HG03139 (cell line): ENCODE data around the gene LYPD6.
"Not testable (repeated sequence)": the region's sequence is repeated elsewhere in the genome, so short reads cannot be mapped to it uniquely, and the experiment has no call there.

Experiments
- ATAC-seq: cut with Tn5 transposase; IDR thresholded peaks from one replicate; pipeline ENCODE4 v1.9.1; 2021; ENCODE audit not compliant: unreplicated experiment

LYPD6 gene

DNA sequence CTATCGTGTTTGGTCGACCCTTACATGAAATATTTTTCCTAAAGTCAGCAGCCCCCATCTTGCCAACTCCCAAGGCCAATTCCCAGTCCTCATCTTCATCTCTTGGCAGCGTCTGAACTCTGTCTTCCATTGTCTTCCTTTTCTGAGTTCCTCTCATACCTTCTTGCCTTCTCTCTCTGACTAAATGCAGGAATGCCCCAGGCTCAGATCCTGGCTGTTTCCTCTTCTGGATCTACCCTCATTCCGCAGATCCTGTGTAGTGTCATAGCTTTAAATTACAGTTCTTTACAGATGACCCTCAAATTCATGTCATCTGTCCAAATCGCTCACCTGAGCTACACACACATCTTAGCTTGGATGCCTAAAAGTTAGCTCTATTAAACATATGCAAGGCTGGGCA lies 162.5 kb downstream of the LYPD6 start:
- ATAC-seq: no peak

DNA sequence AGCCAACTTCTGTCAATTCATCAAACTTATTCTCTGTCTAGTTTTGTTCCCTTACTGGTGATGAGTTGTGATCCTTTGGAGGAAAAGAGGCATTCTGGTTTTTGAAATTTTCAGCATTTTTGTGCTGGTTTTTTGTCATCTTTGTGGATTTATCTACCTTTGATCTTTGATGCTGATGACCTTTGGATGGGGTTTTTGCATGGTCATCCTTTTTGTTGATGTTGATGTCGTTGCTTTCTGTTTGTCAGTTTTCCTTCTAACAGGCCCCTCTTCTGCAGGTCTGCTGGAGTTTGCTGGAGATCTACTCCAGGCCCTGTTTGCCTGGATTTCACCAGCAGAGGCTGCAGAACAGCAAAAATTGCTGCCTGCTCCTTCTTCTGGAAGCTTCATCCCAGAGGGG lies 168.8 kb downstream of the LYPD6 start:
- not testable (repeated sequence) for ATAC-seq

DNA sequence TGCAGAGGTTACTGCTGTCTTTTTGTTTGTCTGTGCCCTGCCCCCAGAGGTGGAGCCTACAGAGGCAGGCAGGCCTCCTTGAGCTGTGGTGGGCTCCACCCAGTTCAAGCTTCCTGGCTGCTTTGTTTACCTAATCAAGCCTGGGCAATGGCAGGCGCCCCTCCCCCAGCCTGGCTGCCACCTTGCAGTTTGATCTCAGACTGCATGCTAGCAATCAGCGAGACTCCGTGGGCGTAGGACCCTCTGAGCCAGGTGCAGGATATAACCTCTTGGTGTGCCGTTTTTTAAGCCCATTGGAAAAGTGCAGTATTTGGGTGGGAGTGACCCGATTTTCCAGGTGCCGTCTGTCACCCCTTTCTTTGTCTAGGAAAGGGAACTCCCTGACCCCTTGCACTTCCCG lies 176.4 kb downstream of the LYPD6 start:
- not testable (repeated sequence) for ATAC-seq

DNA sequence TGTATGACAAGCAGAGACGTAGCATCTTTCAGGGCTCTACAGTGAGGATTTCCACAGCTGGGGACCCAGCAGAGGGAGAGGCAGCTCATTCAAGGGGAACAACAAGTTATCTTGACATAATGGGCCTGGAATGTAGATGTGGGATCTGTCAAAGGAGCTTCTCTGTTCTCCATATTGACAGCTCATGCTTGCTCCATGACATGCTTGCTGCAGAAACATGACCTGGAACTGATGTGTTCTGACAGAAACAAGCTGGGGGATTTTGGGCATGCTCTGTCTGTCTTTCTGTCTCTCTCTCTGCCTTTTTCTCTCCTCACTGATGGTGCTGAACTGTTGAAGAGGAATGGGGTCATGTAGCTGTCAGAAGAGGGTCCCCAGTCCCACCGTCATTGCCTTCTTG lies 177.6 kb downstream of the LYPD6 start:
- ATAC-seq: no peak

DNA sequence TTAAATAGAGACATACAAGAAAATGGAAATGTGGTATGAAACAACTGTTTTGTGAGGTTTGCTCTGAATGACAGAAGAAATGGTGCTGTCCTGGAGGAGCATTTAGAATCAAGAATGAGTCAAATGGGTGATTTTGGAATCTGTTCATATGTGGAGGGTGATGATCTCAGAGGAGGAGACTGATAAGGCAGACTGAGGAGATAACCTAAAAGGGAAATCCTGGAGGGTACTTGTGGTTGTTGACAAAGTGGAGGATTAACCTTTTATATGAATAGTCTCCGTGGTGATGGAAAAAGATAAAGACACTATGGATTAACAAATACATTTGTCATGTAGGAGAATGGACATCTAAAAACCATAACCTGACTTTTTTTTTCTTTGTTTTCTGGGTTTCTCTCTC lies 183.1 kb downstream of the LYPD6 start:
- no peak for ATAC-seq
